GM21367 (cell line): ENCODE data around the gene CCL19.

Experiments
- ATAC-seq: cut with Tn5 transposase; IDR thresholded peaks from one replicate; pipeline ENCODE4 v1.9.1; 2021; ENCODE audit not compliant: unreplicated experiment

The CCL19 gene

GRCh38 chr9:34664281-34665066 lies 26.6 kb downstream of the CCL19 start:
- ATAC-seq, result peak; percentile 50

- ATAC-seq, result no peak
These were observed 27.8 kb downstream of the CCL19 start for GRCh38 chr9:34663303-34663605.

GRCh38 chr9:34662526-34663302 lies 28.4 kb downstream of the CCL19 start, which contains the start of gene CCL27:
TSS of gene CCL27 (minus strand) at chr9:34662657. CDS start at chr9:34662633, 24 bp downstream.
- ATAC-seq, result no peak

- no peak for ATAC-seq
These were observed 31.4 kb downstream of the CCL19 start for GRCh38 chr9:34659592-34660253.

GRCh38 chr9:34658461-34658860 lies 32.6 kb downstream of the CCL19 start:
- no peak for ATAC-seq

GRCh38 chr9:34656992-34657391 lies 34.1 kb downstream of the CCL19 start:
- ATAC-seq, result no peak

GRCh38 chr9:34655394-34655793 lies 35.7 kb downstream of the CCL19 start:
- ATAC-seq, result no peak

GRCh38 chr9:34654323-34655051 lies 36.6 kb downstream of the CCL19 start:
- no peak for ATAC-seq

- no peak for ATAC-seq
These were observed 37.7 kb downstream of the CCL19 start for GRCh38 chr9:34653151-34654072.

- no peak for ATAC-seq
These were observed 38.5 kb downstream of the CCL19 start for GRCh38 chr9:34652602-34653000.

- no peak for ATAC-seq
These were observed 39.0 kb downstream of the CCL19 start, which contains the start of gene IL11RA for GRCh38 chr9:34651876-34652601. TSS of gene IL11RA (plus strand) at chr9:34652185. CDS start at chr9:34655218, 3,033 bp downstream.

GRCh38 chr9:34651321-34651720 lies 39.8 kb downstream of the CCL19 start:
- ATAC-seq, result no peak

- ATAC-seq, result no peak
These were observed 40.3 kb downstream of the CCL19 start for GRCh38 chr9:34650816-34651215.

- ATAC-seq, result no peak
These were observed 42.4 kb downstream of the CCL19 start for GRCh38 chr9:34648673-34649072.

GRCh38 chr9:34647651-34648050 lies 43.4 kb downstream of the CCL19 start:
- ATAC-seq, result no peak

- no peak for ATAC-seq
These were observed 44.0 kb downstream of the CCL19 start for GRCh38 chr9:34647084-34647403.

- ATAC-seq, result peak; percentile 69
These were observed 44.6 kb downstream of the CCL19 start, which contains the start of gene GALT for GRCh38 chr9:34646211-34647083. TSS of gene GALT (plus strand) at chr9:34646675. CDS start at chr9:34646705, 30 bp downstream.

- no peak for ATAC-seq
These were observed 46.2 kb downstream of the CCL19 start for GRCh38 chr9:34644766-34645314.
